GM19372 (cell line): Measurements from ENCODE around the gene DGLUCY.
A peak's percentile ranks its signal among the peaks of the same experiment; 100 is the strongest.
"Not testable (repeated sequence)": the region's sequence is repeated elsewhere in the genome, so short reads cannot be mapped to it uniquely, and the experiment has no call there.

Experiments used
- ATAC-seq: cut with Tn5 transposase; IDR thresholded peaks from one replicate; pipeline ENCODE4 v1.9.1; 2021; ENCODE audit warnings: mild to moderate bottlenecking, low read depth, moderate library complexity; ENCODE audit not compliant: unreplicated experiment

DGLUCY gene

GRCh38 chr14:91230397-91231035, 116.6 kb downstream of the DGLUCY start:
- no peak for ATAC-seq

- ATAC-seq = no peak
These were observed 117.6 kb downstream of the DGLUCY start for GRCh38 chr14:91231446-91231845.

GRCh38 chr14:91232052-91232451, 118.2 kb downstream of the DGLUCY start:
- ATAC-seq = no peak

- no peak for ATAC-seq
These were observed 118.7 kb downstream of the DGLUCY start for GRCh38 chr14:91232603-91233002.

GRCh38 chr14:91233936-91234790, 120.3 kb downstream of the DGLUCY start:
- ATAC-seq = no peak

- ATAC-seq = no peak
These were observed 120.9 kb downstream of the DGLUCY start for GRCh38 chr14:91234791-91235114.

GRCh38 chr14:91235841-91236240, 122.0 kb downstream of the DGLUCY start:
- ATAC-seq = no peak

- no peak for ATAC-seq
These were observed 123.3 kb downstream of the DGLUCY start for GRCh38 chr14:91237219-91237618.

GRCh38 chr14:91238085-91238484, 124.2 kb downstream of the DGLUCY start:
- ATAC-seq = no peak

GRCh38 chr14:91238661-91239060, 124.8 kb downstream of the DGLUCY start:
- no peak for ATAC-seq

GRCh38 chr14:91241863-91242262, 128.0 kb downstream of the DGLUCY start:
- ATAC-seq = peak; percentile 60

GRCh38 chr14:91242635-91243034, 128.8 kb downstream of the DGLUCY start:
- ATAC-seq = no peak

- no peak for ATAC-seq
These were observed 129.2 kb downstream of the DGLUCY start for GRCh38 chr14:91243074-91243471.

GRCh38 chr14:91244501-91244901, 130.6 kb downstream of the DGLUCY start, which contains the start of gene GPR68:
Gene GPR68, minus strand, starts transcription at chr14:91244704. Its CDS starts 9,654 bp downstream, at chr14:91235050.
- ATAC-seq = no peak

GRCh38 chr14:91245029-91245428, 131.2 kb downstream of the DGLUCY start:
- ATAC-seq = no peak

GRCh38 chr14:91245616-91246015, 131.7 kb downstream of the DGLUCY start:
- not testable (repeated sequence) for ATAC-seq

- ATAC-seq = no peak
These were observed 132.4 kb downstream of the DGLUCY start for GRCh38 chr14:91246051-91246852.

- ATAC-seq = peak; percentile 81
These were observed 136.2 kb downstream of the DGLUCY start for GRCh38 chr14:91249841-91250616.

GRCh38 chr14:91250912-91251311, 137.0 kb downstream of the DGLUCY start:
- ATAC-seq = no peak
